ENCODE data around the gene PLAAT3.

- TF ChIP-seq CTCF (conservative IDR thresholded peaks at IDR 0.05; ENCODE audit: low read depth, low read length) = no peak
- TF ChIP-seq EZH2 (IDR thresholded peaks at IDR 0.05; ENCODE audit: borderline replicate concordance, low read depth, low read length, poor library complexity, severe bottlenecking) = no peak
Observed at GRCh38 chr11:63572026-63572688, 42.1 kb downstream of the PLAAT3 start.

Measured in A673 (cell line).